HS-27A (cell line): ENCODE data around the gene ZNF3.

Experiments
- DNase-seq: peaks from one replicate; pipeline ENCODE4 v3.0.0-alpha.2; 2012; ENCODE audit warnings: low read depth, missing footprints

ZNF3 gene

DNA sequence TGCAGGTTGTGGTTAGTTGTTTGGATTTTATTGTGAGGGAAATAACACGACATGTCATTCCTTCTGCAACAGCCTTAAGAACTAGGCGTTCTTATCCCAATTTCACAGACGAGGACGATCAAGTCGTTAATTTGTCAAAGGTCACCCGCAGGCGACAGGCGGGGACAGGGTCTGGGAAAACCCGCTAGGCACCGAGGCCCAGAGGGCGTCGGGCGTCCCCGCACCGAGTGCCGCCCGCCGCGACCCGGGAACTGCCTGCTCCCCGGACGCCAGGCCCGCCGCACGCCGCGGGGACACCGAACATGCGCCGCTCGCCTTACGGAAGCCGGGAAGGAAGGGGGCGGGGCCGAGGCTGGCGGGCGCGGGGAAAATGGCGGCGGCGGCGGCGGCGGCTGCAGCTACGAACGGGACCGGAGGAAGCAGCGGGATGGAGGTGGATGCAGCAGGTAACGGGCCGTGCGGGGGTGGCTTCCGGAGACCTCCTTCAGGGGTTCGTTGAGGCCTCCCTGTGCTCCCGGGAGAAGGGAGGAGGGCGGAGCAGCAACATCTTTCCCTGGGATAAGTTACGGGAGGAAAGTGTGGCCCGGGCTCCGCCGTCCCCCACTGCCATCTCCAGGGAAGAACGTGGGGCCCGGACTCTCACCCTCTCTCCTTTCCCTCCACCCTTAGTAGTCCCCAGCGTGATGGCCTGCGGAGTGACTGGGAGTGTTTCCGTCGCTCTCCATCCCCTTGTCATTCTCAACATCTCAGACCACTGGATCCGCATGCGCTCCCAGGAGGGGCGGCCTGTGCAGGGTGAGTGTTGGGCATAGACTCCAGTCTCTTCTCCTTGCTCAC is 7.3 kb upstream of the ZNF3 start, which contains the start of gene COPS6:
TSS of gene COPS6 (plus strand) at position 349 of the 837 bp plus-strand sequence. CDS start at position 371, 22 bp downstream.
- no peak for DNase-seq

GRCh38 chr7:100088095-100088620 is 6.6 kb upstream of the ZNF3 start:
- no peak for DNase-seq

DNA sequence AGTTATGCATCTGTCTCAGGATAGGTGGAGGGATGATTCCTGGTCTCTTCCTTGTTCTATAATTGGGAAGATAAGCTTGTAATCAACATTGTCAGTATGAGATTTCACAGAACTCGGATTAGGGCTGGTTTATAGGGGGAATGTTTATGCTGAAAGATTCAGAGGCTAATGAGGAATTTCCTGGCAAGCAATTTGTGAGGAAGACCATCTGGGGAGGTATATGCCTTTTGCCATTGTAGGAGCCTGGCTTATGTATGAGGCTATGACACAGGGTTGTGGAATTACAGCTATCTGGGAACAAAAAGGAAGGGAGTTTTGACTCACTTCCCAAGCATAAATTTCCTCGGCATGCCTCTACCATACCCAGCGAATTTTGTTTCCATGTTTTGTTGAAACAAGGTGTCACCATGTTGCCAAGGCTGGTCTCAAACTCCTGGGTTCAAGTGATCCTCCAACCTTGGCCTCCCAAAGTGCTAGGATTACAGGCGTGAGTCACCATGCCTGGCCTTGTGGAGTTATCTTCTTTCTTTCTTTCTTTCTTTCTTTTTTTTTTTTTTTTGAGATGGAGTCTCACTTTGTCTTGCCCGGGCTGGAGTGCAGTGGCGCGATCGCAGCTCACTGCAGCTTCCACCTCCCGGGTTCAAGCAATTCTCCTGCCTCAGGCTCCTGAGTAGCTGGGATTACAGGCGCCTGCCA is 5.7 kb upstream of the ZNF3 start:
- DNase-seq: peak; percentile 77

- no peak for DNase-seq
These were observed 4.0 kb upstream of the ZNF3 start for GRCh38 chr7:100085515-100085914.

- no peak for DNase-seq
These were observed 1.5 kb upstream of the ZNF3 start for GRCh38 chr7:100082978-100083377.

DNA sequence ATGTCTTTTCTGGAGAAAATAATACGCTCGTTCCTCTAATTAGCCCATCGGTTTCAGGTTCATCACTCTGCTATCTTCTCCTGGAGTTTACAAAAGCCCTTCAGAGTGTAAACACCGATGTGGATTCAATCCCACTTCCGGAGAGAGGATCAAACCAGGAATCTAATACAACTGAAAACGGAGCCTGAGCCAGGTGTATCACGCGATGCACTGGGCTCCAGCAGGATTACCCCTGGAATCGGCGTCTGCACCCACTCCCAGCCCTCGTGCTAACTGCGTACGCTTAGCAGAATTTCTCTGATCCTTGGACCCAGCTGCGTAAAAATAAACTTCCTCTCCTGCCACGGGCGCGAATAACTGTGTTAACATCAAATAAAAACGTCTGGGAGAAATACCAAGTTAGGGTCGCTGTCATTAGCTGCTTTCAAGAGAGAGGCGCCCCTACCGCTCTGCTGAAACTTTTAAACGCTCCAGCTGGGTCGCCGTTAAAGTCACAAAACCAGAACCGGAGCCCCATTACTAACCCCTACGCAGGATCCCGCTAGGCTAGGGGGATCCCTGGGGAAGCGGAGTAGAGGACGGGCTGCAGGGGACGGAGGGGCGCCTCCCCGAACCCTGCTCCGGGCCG is 502 bp downstream of the ZNF3 start:
- no peak for DNase-seq

DNA sequence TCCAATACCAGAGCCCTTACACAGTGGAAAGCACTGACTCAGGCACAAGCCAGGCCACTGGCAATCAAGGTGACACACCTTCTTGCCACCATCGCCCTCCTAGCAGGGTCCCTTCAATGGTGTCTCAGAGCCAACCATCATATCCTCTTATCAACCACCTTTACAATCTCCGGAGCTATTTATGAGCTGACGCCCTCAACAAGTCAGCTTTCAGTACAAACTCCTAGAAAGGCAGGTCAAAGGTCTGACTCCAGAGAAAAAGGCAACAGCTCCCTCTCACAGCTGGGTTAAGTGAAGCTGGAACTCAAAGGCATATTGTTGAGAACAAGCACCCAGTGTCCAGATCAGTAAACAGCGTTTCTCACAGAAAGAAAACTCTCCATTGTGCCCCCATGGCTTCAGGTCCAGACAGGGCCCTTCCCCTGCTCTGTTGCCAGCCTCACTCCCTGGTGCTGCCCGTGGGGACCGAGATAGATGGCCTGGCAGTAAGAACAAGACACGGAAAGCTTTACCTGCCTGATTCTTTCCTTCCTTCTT is 2.4 kb downstream of the ZNF3 start:
- no peak for DNase-seq

GRCh38 chr7:100077205-100077604 is 4.3 kb downstream of the ZNF3 start:
- no peak for DNase-seq

- DNase-seq: no peak
These were observed 6.1 kb downstream of the ZNF3 start for GRCh38 chr7:100075418-100075817.

DNA sequence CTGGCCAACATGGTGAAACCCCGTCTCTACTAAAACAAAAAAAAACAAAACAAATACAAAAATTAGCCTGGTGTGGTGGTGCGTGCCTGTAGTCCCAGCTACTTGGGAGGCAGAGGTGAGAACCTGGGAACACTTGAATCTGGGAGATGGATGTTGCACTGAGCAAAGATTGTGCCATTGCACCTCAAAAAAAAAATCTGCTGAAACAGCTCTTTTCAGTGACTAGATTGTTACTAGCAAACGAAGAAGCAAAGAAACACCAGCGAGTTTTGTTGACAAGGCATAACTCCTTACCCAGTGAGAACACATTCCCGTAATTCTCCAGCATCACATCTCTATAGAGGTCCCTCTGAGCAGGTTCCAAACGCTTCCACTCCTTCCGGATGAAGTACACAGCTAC is 6.7 kb downstream of the ZNF3 start:
- no peak for DNase-seq

DNA sequence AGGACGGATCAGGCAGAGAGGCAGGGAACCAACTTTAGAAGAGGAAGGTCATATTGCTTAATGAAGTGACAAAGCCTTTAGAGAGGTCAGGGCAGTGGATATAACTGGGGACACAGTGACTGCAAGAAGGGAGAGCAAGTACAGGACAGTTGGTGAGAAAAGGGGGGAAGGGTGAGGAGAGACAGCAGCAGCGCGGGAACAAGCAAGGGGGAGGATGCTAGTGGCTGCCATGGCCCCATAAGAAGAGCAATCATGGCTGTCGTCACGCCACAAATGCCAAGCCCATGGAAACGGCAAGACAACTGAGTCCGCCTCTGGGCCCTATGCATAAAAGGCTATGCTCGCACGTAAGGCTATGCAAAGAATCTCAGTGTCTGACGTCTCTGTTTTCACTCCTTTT is 9.1 kb downstream of the ZNF3 start:
- no peak for DNase-seq

DNA sequence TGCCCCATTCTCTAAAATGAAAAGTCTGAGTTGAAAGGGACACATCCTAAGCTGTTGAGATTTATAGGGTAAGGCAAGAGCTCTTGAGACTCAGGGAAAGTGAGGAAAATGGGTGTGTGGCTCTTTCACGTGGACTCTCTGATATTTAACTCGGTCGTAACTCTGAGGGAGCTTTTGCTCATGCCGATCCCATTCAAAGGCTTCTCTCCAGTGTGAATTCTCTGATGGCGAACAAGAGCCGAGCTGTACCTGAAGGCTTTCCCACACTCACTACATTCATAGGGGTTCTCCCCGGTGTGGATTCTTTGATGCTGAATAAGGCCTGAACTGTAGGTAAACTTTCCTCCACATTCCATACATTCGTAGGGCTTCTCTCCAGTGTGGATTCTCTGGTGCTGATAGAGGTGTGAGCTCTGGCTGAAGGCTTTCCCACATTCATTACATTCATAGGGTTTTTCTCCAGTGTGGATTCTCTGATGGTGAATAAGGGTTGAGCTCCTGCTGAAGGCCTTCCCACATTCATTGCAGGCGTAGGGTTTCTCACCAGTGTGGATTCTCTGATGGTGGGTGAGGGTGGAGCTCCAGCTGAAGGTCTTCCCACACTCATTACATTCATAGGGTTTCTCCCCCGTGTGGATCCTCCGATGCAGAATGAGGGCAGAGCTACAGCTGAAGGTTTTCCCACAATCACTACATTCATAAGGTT is 10.4 kb downstream of the ZNF3 start:
- no peak for DNase-seq

GRCh38 chr7:100069991-100070390 is 11.5 kb downstream of the ZNF3 start:
- DNase-seq: no peak

DNA sequence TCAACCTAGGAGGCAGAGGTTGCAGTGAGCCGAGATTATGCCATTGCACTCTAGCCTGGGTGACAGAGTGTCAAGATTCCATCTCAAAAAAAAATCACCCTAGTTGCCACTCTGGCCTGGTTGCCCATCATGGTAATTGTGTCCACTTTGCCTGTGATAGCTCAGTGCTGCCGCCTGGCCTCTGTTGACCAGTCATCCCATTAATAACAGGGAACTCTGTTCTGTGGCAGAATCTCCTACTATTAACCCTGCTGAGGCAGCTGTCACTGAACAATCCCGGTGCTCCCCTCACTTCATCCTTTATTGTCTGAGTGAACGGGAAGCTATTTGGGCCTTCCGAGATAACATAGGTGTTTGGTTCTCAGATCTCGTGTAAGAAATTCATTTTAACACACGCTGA is 14.6 kb downstream of the ZNF3 start:
- no peak for DNase-seq

DNA sequence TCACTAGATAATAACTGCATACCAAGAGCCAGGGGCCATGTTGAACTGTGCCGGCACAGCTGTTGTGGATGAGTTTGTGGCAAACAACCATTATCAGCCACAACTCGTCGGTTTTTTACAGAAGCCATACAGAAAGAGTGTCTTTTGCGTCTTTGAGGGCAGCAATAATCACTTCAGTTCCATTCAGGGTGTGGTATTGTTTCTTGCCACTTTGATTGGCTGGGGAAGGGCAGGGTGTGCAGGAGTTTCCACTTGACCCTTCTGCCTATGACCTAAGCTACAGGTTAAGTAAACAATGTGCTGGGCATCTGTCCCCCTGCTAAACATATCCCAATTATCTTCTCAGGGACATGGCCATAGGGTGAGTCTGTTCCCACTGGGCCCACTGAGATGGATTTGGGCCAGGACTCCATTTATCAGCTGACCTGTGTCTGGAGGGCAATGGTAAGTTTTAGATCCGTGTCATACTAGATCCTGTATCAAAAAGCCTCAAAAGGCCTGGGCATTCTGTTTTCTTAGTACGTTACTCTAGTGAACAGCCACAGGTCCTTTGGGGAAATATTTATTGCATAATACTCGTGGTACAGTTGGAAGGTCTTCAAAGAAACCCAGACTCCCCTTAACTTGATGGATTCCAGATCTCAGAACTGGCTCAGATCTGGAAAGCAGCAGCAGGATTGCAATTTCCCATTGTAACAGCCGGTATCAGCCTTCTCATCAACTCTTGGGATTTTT is 15.9 kb downstream of the ZNF3 start:
- DNase-seq: no peak

DNA sequence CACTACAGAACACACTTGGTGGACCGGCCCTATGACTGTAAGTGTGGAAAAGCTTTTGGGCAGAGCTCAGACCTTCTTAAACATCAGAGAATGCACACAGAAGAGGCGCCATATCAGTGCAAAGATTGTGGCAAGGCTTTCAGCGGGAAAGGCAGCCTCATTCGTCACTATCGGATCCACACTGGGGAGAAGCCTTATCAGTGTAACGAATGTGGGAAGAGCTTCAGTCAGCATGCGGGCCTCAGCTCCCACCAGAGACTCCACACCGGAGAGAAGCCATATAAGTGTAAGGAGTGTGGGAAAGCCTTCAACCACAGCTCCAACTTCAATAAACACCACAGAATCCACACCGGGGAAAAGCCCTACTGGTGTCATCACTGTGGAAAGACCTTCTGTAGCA is 17.4 kb downstream of the ZNF3 start:
- DNase-seq: no peak

GRCh38 chr7:100063376-100063775 is 18.1 kb downstream of the ZNF3 start:
- DNase-seq: no peak

GRCh38 chr7:100061518-100062193 is 19.9 kb downstream of the ZNF3 start:
- DNase-seq: no peak

- no peak for DNase-seq
These were observed 22.2 kb downstream of the ZNF3 start for GRCh38 chr7:100059251-100059739.

GRCh38 chr7:100057006-100057405 is 24.5 kb downstream of the ZNF3 start:
- DNase-seq: no peak
